IMR-90 (cell line): ENCODE results near the gene PCDHGA9. TPM values are rescaled to one million over a fixed set of nuclear protein-coding genes. Genes with fewer than 3 reads are reported as not detected.

Experiments used
- ATAC-seq: fragments of 200-7000 bp; cut with Tn5 transposase; 2 replicates; pipeline ENCODE4 v1.9.1; 2020; ENCODE audit warnings: low read depth, mild to moderate bottlenecking, moderate library complexity
- BruUV-seq: library from RNA; stranded (reverse); fragments of 400-500 nt; replicated peaks from 2 replicates; lab custom pipeline; 2021; lab: Mats Ljungman, UMichigan
- CTCF ChIA-PET: fragments of 300-600 bp; formaldehyde crosslinking; extraction: SDS; loops from one replicate; lab custom pipeline; 2021; ENCODE audit warnings: antibody characterized with exemption; lab: Yijun Ruan, JAX
- POLR2A ChIA-PET: fragments of 300-600 bp; sonication (Branson Sonifier 250); formaldehyde crosslinking; loops from one replicate; lab custom pipeline; 2022; ENCODE audit warnings: antibody characterized with exemption; ENCODE audit not compliant: unreplicated experiment; lab: Charles Lee
- DNase-seq: peaks from one replicate; pipeline ENCODE4 v3.0.0; 2013
- H2AFZ ChIP-seq: replicated peaks from 2 replicates; pipeline ENCODE3; 2013; ENCODE audit warnings: low read length, mild to moderate bottlenecking; ENCODE audit not compliant: poor library complexity
- H2AK5ac ChIP-seq: 2 replicates; pipeline ENCODE4 v1.6.1; 2013; ENCODE audit warnings: low read depth, low read length, inconsistent platforms
- H2AK9ac ChIP-seq: replicated peaks from 2 replicates; pipeline ENCODE3; 2013; ENCODE audit warnings: mild to moderate bottlenecking, low read depth, low read length, moderate library complexity; ENCODE audit not compliant: poor library complexity
- H2BK120ac ChIP-seq: 2 replicates; pipeline ENCODE4 v1.6.1; 2013; ENCODE audit warnings: low read depth, low read length, inconsistent platforms
- H2BK15ac ChIP-seq: 3 replicates; pipeline ENCODE4 v1.6.1; 2013; ENCODE audit warnings: low read depth, low read length, inconsistent platforms
- H2BK20ac ChIP-seq: 2 replicates; pipeline ENCODE4 v1.6.1; 2013; ENCODE audit warnings: low read depth, mild to moderate bottlenecking, inconsistent platforms, low read length, moderate library complexity
- H2BK5ac ChIP-seq: 2 replicates; pipeline ENCODE4 v1.6.1; 2013; ENCODE audit warnings: mild to moderate bottlenecking, low read depth, low read length, inconsistent platforms; ENCODE audit not compliant: poor library complexity, severe bottlenecking
- H3K14ac ChIP-seq: replicated peaks from 2 replicates; pipeline ENCODE4 v1.6.1; 2013; ENCODE audit warnings: low read depth, low read length, inconsistent platforms
- H3K18ac ChIP-seq: 2 replicates; pipeline ENCODE4 v1.6.1; 2013; ENCODE audit warnings: low read depth, low read length, control low read depth
- H3K23ac ChIP-seq: 2 replicates; pipeline ENCODE4 v1.6.1; 2013; ENCODE audit warnings: low read depth, low read length, inconsistent platforms
- H3K27ac ChIP-seq: 2 replicates; pipeline ENCODE4 v1.5.1; 2013; ENCODE audit warnings: mild to moderate bottlenecking, control low read depth, low read length; ENCODE audit not compliant: insufficient read depth
- H3K27me3 ChIP-seq: 2 replicates; pipeline ENCODE4 v1.6.1; 2013; ENCODE audit warnings: low read length; ENCODE audit not compliant: control insufficient read depth, insufficient read depth
- H3K36me3 ChIP-seq: 2 replicates; pipeline ENCODE4 v1.6.1; 2013; ENCODE audit warnings: low read length, mixed read lengths; ENCODE audit not compliant: control insufficient read depth, insufficient read depth
- H3K4ac ChIP-seq: 2 replicates; pipeline ENCODE4 v1.6.1; 2013; ENCODE audit warnings: low read depth, low read length, inconsistent platforms
- H3K4me1 ChIP-seq: 2 replicates; pipeline ENCODE4 v1.6.1; 2013; ENCODE audit warnings: low read length, mixed read lengths; ENCODE audit not compliant: control insufficient read depth, insufficient read depth
- H3K4me2 ChIP-seq: 2 replicates; pipeline ENCODE4 v1.6.1; 2013; ENCODE audit warnings: low read depth, mild to moderate bottlenecking, control low read depth, low read length, moderate library complexity
- H3K4me3 ChIP-seq: 2 replicates; pipeline ENCODE4 v1.5.1; 2013; ENCODE audit warnings: low read depth, mild to moderate bottlenecking, control low read depth, low read length, moderate library complexity; ENCODE audit not compliant: insufficient read depth
- H3K56ac ChIP-seq: 2 replicates; pipeline ENCODE4 v1.6.1; 2013; ENCODE audit warnings: low read length, inconsistent platforms; ENCODE audit not compliant: insufficient read depth; ENCODE audit errors: extremely low read depth
- H3K79me1 ChIP-seq, 2 experiments: 2 replicates each; pipeline ENCODE4 v1.6.1; 2013; ENCODE audit warnings: low read length in 2 of 2, inconsistent platforms in 1 of 2, low read depth in 1 of 2
- H3K9ac ChIP-seq: 2 replicates; pipeline ENCODE4 v1.6.1; 2013; ENCODE audit warnings: low read depth, low read length, control low read depth
- H3K9me1 ChIP-seq: 2 replicates; pipeline ENCODE4 v1.6.1; 2013; ENCODE audit warnings: low read length, inconsistent platforms; ENCODE audit not compliant: insufficient read depth
- H3K9me3 ChIP-seq: 2 replicates; pipeline ENCODE4 v1.6.1; 2013; ENCODE audit warnings: low read length; ENCODE audit not compliant: control insufficient read depth, insufficient read depth
- H4K20me1 ChIP-seq: 2 replicates; pipeline ENCODE4 v1.6.1; 2013; ENCODE audit warnings: low read length, inconsistent platforms; ENCODE audit not compliant: insufficient read depth
- H4K5ac ChIP-seq: 2 replicates; pipeline ENCODE4 v1.6.1; 2013; ENCODE audit warnings: mild to moderate bottlenecking, low read depth, low read length, control low read depth
- H4K8ac ChIP-seq, 2 experiments: 2 replicates each; pipeline ENCODE4 v1.6.1; 2013; ENCODE audit warnings: low read depth in 2 of 2, low read length in 2 of 2, control low read depth in 1 of 2, inconsistent platforms in 1 of 2
- H4K91ac ChIP-seq: 2 replicates; pipeline ENCODE4 v1.6.1; 2013; ENCODE audit warnings: low read depth, low read length, inconsistent platforms; ENCODE audit not compliant: insufficient read depth
- CEBPB ChIP-seq: IDR thresholded peaks from 2 replicates; pipeline ENCODE4 v1.6.1; 2012; ENCODE audit warnings: low read depth, low read length, improper control_type of control experiment
- POLR2A ChIP-seq: IDR thresholded peaks from 2 replicates; pipeline ENCODE4 v1.6.1; 2012; ENCODE audit warnings: mild to moderate bottlenecking, low read depth, low read length
- WGBS, 2 experiments: methylation state at CpG; one replicate each; pipeline versions ENCODE4 v1.1.5 to v1.1.7; 2013; ENCODE audit warnings: missing lambda C conversion rate in 2 of 2; ENCODE audit not compliant: insufficient read length in 1 of 2; ENCODE audit errors: extremely low coverage in 2 of 2; 5-methylcytosine and 5-hydroxymethylcytosine counted together
- dilution Hi-C: fragments of 300-500 bp; cut with HindIII; formaldehyde crosslinking; loops from one replicate; pipeline ENCODE4 v1.14.3; 2018; ENCODE audit warnings: low sequenced_read_pairs; ENCODE audit not compliant: unreplicated experiment
- in situ Hi-C: fragments of 300-500 bp; cut with MboI; formaldehyde crosslinking; loops from 3 replicates; pipeline ENCODE4 v1.14.3; 2019; ENCODE audit warnings: low sequenced_read_pairs, inconsistent platforms, mixed read lengths
- intact Hi-C: fragments of 100-400 bp; cut with micrococcal nuclease; formaldehyde crosslinking; loops from 2 replicates; pipeline ENCODE4 v1.10.0; 2022
- polyA plus RNA-seq, 3 experiments: library from polyadenylated mRNA; depleted of rRNA; stranded (reverse); fragments of >200 nt; gene quantifications; 2 replicates each; pipeline ENCODE4 v1.2.3, GENCODE V29; 2012; ENCODE audit warnings: low replicate concordance in 1 of 3
- total RNA-seq: library from RNA; depleted of rRNA; stranded (reverse); fragments of >200 nt; gene quantifications from 2 replicates; pipeline ENCODE4 v1.2.3, GENCODE V29; 2012

The PCDHGA9 gene
- total and polyA plus RNA-seq, 2 of the 4 experiments (the other 2 are of a cell fraction) = 1.8 to 4.5 TPM

- intact Hi-C loops (no loop called here), in situ Hi-C loops (no loop called here), dilution Hi-C loops (no loop called here)
- no peak for DNase-seq
- H4K5ac ChIP-seq = no peak overlapping the region
- no peak overlapping the region for H2BK120ac ChIP-seq
- H2BK5ac ChIP-seq = no peak overlapping the region
- H2AK5ac ChIP-seq = no peak overlapping the region
- H3K18ac ChIP-seq = no peak overlapping the region
- H4K20me1 ChIP-seq = no peaks in the 10 kb centered on the region
- peak overlapping the region; percentile 9; the same call in 1 of the 2 replicates for H3K4me2 ChIP-seq
- no TSS peak for BruUV-seq
- no peak overlapping the region for H2BK15ac ChIP-seq
- H3K4me1 ChIP-seq = peaks cover 1% of the 10 kb centered on the region; the same call in 1 of the 2 replicates
- H3K4me3 ChIP-seq = no peak overlapping the region
- ATAC-seq = no peak
- no peak overlapping the region for H3K23ac ChIP-seq
- H4K8ac ChIP-seq = no peak overlapping the region
- TF ChIP-seq CEBPB (peak; percentile 95), POLR2A (no peak)
- no peaks in the 10 kb centered on the region for H3K9me1 ChIP-seq
- CTCF ChIA-PET = no interaction called here
- no CpG with 5 or more reads among the region's 10 CpGs for WGBS, 2 experiments
- H3K36me3 ChIP-seq = peaks cover 19% of the 10 kb centered on the region
- no peak overlapping the region for H2AK9ac ChIP-seq
- no peak overlapping the region for H3K14ac ChIP-seq
- no peaks in the 10 kb centered on the region for H3K27me3 ChIP-seq
- peaks cover 50% of the 10 kb centered on the region for H3K9me3 ChIP-seq
- H3K9ac ChIP-seq = no peak overlapping the region
- POLR2A ChIA-PET = no interaction called here
- no peak overlapping the region for H3K56ac ChIP-seq
- H2BK20ac ChIP-seq = no peak overlapping the region
- no peak overlapping the region for H4K91ac ChIP-seq
- peaks cover 7% of the 10 kb centered on the region in 2 experiments; a peak in 3 of 4 replicates for H3K79me1 ChIP-seq
- no peak overlapping the region for H2AFZ ChIP-seq
- H3K27ac ChIP-seq = no peak overlapping the region
- H3K4ac ChIP-seq = no peak overlapping the region
Observed at GRCh38 chr5:141388661-141389060, 13.9 kb upstream of the PCDHGA9 start.
